Activated CD4-positive, alpha-beta T cell treated with anti-CD3 and anti-CD28 coated beads, Interleukin-2, Interleukin-6, amounts not matched to agents 100 ng/mL and 50 ng/mL, durations not matched to agents 16 hours and 8 hours (primary cell): Measurements from ENCODE around the gene P2RX1.
A peak's percentile ranks its signal among the peaks of the same experiment; 100 is the strongest.

Source experiments
- DNase-seq: peaks from one replicate; pipeline ENCODE4 v3.0.0-alpha.2; 2020

P2RX1 gene

GRCh38 chr17:3915995-3916696, at the start of gene P2RX1:
TSS of gene P2RX1 (minus strand) at chr17:3916465. CDS start at chr17:3916225, 240 bp downstream.
- DNase-seq, result peak; percentile 61

- DNase-seq, result peak; percentile 86
Measured at GRCh38 chr17:3965118-3965800, 49.0 kb upstream of the P2RX1 start.

DNA sequence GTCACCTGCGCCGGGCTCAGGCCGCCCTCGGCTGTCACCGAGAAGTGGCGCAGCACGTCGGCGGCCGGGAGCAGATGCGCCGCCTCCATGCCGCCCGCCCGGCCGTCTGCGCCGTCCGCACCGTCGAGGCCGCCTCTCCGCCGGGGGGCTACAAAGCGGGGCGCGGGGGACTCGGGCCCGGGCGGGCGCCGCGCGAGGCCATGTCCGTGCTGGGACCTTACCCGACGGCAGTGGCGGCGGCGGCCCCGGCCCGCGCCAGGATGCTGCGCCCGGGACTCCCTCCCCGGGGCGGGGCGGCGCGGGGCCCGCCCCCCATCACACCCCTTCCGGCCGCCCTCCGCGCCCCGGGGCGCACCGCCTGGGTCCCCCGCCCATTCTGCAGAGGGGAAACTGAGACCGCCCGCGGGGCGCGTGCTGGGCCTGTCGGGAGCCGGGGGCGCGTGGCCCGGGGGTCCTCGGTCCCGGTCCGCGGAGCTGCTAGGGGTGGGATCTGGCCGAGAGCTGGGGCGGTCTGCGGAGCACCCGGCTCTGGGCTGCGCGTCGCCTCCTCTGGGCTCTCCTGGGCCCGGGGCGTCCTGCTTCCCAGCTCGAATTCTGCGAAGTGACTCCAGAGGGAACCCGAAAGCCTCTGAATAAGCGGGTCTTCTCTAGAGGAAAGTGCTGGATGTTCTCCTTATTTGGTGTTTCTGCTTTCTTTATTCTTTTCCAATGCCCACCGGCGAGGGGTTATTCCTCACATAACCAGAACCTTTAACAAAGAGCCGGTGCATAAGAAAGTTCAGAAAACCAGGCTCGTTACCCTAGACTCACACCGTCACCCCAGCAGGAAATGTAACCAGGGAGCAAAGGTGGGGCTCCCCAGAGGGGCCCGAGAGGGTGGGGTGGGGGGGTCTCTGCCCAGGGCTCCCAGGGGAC, 48.2 kb upstream of the P2RX1 start, which contains the start of gene ATP2A3:
Gene ATP2A3, minus strand, starts transcription at position 235 of the 915 bp plus-strand sequence. Its CDS starts 146 bp downstream, at position 89.
- DNase-seq, result peak; percentile 86

DNA sequence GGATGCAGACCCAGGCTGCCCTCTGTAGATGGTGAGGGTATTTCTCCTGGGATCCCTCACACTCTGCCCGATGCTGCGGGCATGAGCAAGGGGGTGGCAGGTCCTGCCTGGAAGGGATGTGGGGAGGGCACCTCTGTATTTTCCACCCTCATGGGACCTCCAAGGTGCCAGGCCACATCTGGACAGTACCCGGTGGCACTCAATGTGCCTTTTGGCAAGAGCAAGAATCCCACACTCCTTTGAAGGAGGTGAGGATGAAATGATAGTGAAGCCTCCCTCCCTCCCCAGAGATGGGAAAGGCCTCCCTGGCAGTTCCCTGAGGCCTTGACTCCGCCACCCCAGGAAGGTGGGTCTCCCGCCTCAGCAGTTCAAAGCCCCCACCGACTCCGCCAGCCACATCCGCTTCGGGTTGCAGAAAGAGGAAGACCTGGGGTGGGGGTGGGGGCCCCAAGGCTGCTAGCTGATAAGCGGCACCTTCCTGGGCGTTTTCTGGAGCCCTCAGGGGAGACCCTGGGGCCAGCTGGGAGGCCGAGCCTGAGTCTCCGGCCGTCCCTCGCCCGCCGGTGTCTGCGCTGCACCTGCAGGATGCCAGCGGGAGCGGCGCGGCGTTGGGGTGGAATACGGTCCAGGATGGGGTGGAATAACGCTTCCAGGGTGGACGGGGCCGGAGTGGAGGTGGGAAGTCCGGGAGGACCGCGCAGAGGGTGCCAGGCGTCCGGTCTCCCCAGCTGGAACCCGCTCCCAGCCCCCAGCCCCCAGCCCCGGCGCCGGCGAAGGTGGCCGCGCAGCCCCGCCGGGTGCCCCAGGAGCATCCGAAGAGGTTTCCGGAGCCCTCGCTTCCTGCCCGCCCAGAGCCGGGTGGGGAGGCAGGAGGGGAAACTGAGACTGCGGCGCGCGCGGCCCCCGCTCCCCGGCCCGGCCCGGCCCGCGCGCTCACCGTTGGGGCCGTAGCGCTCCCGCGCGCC, 47.3 kb upstream of the P2RX1 start:
- peak; percentile 71 for DNase-seq

DNA sequence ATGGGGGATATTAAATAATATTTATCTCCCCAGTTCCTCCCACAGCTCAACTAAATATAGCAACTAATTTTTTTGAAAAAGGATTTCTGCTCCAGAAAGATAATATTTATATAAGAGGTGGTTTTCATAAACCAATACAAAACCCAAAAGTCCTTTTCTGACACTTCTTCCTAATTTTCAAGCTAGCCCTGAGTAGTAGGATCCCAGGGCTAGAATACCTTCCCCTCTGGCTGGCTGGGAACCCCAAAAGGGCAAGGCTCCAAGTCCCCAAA, 46.6 kb upstream of the P2RX1 start:
- DNase-seq, result no peak

GRCh38 chr17:3962217-3962964, 46.1 kb upstream of the P2RX1 start:
- DNase-seq, result no peak

GRCh38 chr17:3961564-3962047, 45.3 kb upstream of the P2RX1 start:
- peak; percentile 34 for DNase-seq

DNA sequence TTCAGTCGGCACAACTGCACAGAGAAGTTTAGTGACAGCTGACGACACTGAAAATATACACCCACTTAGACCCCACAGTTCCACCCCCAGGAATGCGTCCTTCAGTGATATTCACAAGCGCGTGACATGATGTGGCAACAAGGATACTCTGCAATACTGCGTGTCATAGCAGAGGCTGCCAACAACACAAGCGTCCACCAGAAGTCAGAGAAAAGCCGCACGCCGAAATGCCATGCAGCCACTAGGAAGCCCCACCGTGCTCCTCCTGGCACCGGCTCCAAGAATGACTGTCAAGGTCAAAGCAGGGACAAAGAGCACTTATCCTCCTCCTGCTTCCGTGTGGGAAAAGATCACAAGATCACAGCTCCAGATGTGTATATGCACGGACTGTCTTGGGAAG, 44.5 kb upstream of the P2RX1 start:
- no peak for DNase-seq

- no peak for DNase-seq
Measured at GRCh38 chr17:3959921-3960601, 43.8 kb upstream of the P2RX1 start.

- no peak for DNase-seq
Measured at GRCh38 chr17:3959295-3959899, 43.1 kb upstream of the P2RX1 start.

DNA sequence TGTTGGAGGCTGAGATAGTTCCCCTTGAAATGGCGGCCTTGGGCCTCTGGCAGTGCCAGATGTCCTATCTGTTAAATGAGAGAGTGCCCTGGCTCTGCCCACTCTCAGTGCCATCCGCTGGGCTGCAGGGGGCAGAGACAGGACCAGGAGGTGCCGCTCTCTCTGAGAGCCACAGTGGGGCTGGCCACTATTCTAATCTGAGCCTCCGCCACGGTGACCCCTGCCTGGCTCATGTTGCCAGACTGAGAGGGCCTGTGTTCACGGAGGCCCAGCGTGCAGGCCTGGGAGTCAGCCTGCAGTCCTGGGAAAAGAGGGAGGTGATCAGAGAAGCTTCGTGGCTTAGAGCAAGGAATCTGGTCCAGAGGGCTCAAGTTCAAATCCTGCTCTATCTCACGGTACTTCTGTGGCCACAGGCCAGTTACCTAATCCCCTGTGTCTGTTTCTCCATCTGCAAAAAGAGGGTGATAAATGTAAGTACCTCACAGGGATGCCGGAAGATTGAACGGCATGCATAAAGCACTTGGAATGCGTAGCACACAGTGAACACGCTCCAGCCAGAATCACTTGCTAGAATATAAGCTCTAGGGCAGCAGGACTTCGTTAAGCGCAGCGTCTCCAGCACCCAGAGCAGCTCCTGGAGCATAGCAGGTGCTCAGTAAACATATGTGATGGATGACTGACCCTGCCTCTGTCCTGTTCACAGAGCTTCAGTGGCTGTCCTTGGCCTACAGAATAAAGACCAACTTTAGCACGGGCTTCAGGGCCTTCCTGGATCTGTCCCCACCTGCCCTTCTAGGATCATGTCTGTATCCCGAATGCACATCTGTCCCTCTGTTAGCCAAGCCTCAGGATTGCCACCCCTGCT, 41.7 kb upstream of the P2RX1 start:
- DNase-seq, result no peak

DNA sequence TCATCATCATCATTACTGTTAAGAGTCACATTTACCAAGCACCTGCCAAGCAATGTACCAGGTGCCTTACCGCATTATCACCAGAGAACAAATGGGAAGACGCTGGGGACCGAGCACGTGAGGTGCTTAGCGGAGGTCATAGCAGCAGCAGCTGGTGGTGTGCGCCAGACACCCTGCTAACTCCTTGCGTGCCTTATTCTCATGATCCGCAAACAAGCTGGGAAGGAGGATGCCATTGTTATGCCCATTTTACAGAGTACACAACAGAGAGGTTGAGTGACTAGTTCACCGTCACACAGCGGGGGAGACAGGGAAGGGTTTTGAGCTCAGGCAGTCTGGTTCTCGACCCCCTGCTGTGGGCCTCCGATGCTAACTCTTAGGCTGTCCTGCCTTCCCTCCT, 40.7 kb upstream of the P2RX1 start:
- DNase-seq, result no peak

- DNase-seq, result no peak
Measured at GRCh38 chr17:3956327-3956957, 40.2 kb upstream of the P2RX1 start.

DNA sequence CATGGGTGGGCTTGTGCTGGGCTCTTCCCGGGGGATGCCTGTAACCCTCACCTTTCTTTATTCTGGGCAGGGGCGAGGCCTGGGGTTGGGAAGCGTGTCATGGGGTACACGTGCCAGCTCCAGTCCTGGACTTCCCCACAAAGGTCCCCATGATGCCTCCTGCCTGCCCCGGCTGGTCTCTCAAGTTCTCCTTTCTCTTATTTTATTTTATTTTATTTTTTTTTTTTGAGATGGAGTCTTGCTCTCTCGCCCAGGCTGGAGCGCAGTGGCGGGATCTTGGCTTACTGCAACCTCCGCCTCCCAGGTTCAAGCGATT, 39.4 kb upstream of the P2RX1 start:
- DNase-seq, result no peak

DNA sequence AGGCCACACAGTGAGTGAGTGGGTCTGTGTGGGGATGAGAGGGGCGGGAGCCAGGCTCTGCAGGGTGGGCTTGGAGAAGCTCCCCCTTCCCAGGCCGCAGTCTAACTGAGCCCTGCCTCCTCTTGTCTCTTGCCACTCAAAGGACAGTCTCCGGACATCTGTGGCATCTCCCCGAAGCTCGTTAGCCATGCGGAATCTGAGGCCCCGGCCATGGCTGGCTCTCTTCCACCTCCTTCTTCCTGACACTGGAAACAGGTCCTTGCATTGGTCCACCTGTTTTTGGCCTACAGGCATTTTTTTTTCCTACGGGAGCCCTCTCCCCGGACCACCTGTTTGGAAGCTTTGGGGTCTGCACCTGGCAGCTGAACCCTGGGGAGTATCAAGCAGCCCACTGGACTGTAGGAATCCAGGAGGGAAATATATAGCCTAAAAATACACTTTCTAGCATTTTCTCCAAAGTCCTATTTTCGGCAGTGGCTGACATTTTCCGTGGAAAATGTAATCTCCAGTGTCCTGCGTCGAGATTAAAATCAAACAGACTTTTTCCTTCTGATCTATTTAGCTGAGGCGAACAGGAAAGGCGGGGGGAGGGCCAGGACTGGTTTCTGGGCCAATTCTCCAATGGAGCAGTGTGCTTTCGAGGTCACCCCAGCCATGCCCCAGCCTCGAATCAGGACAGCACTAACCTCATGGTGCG, 38.9 kb upstream of the P2RX1 start:
- DNase-seq, result no peak

DNA sequence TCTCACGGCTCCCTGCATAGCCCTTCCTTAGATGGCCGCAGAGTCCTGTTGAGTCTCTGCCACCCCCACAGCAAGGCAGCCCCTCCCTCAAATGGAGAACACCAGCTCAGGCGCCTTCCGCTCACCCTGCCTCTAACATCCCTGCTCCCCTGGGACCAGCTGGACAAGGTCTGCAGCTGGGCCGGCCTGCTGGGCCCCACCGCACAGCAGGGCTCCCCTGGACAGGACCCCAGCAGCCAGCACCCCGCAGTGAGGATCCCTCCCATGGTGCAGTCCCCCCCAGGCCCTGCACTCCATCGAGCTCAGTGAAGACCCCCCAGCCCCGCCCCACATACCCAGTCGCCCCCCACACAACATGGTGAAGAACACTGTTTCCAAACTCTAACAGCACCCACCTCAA, 37.8 kb upstream of the P2RX1 start:
- no peak for DNase-seq

DNA sequence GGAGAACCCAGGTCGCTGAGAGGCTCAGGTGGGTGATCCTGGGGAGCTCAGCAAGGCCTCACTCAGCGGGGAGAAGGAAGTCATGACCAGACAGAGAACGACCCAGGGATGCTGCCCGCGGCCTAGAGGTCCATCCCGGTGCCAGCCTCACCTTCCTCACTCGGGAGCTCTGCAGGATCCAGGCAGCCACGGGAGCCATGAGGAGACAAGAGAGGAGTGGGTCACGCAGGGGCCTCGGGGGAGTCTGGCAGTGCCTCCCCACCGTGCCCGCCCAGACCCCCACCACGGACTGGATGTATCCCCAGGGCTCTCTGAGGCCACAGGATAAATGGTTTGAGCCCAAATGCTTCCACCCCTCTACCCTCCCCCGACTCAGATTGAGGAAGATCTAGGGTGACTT, 37.3 kb upstream of the P2RX1 start:
- no peak for DNase-seq

DNA sequence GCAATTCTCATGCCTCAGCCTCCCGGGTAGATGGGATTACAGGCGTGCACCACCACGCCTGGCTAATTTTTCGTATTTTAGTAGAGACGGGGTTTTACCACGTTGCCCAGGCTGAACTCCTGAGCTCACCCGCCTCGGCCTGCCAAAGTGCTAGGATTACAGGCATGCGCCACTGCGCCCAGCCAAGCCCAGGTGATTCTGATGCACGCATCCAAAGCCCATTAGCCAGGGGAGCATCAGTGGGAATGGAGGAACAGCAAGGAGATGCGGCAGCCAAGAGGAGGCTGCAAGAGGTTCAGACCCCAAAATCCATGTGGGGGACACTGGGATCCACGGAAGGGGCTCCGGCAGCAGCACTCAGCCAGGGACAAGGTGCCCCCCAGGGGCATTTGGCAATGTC, 35.9 kb upstream of the P2RX1 start:
- DNase-seq, result no peak

DNA sequence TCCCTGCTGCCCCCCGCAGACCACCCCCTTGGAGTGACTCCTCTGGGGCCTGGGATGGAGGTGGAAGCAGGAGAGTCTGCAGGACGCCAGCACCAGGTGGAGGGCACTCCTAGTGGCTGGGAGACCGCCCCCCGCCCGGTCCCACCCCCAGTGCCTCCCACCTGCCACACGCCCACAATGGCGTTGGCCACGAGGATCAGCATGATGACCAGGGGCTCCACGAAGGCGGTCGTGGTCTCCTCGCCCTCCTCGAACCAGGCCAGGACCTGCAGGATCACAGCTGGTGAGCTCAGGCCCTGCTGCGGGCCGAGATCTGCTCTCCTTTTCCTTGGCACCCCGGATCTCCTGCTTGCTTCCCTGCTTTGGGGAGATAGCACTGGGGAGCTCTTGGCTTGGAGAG, 35.2 kb upstream of the P2RX1 start:
- no peak for DNase-seq
